HepG2 (cell line): ENCODE results near the gene SLC16A1. TPM values are rescaled to one million over a fixed set of nuclear protein-coding genes. Genes with fewer than 3 reads are reported as not detected.
"Not testable (repeated sequence)": the region's sequence is repeated elsewhere in the genome, so short reads cannot be mapped to it uniquely, and the experiment has no call there.

Experiments used
- ATAC-seq: fragments of 200-7000 bp; cut with Tn5 transposase; 3 replicates; pipeline ENCODE4 v1.9.1; 2020; ENCODE audit warnings: mild to moderate bottlenecking, moderate library complexity
- BruUV-seq: library from RNA; stranded (reverse); fragments of 400-500 nt; replicated peaks from 2 replicates; lab custom pipeline; 2021; lab: Mats Ljungman, UMichigan
- CTCF ChIA-PET: fragments of 300-600 bp; formaldehyde crosslinking; extraction: SDS; loops from one replicate; lab custom pipeline; 2021; ENCODE audit warnings: low total read pairs, inconsistent platforms, low intra/inter-chr PET ratio; lab: Yijun Ruan, JAX
- POLR2A ChIA-PET: fragments of 350-600 bp; sonication (Branson Sonifier 250); formaldehyde crosslinking; loops from one replicate; lab custom pipeline; 2020; ENCODE audit warnings: antibody characterized with exemption, inconsistent platforms; lab: Yijun Ruan, JAX
- DNase-seq: peaks from one replicate; pipeline ENCODE4 v3.0.0-alpha.2; 2015; ENCODE audit warnings: low spot score
- FAIRE-seq: peaks from 3 replicates; lab custom pipeline; 2011; peaks lifted over from hg19 to GRCh38; lab: Jason Lieb, UNC
- H2AFZ ChIP-seq: one replicate; pipeline ENCODE4 v1.6.1; 2011; ENCODE audit warnings: low read length, inconsistent platforms
- H3K27ac ChIP-seq: fragments of 300-600 bp; 3 replicates; pipeline ENCODE4 v1.8.0; 2011; ENCODE audit warnings: mixed run types, mild to moderate bottlenecking, mixed read lengths, low read length, inconsistent platforms; ENCODE audit not compliant: insufficient read depth; ENCODE audit errors: extremely low read length
- H3K27me3 ChIP-seq, 2 experiments: fragments of 200-600 bp in 1 of 2; 2 replicates in 1 of 2; 3 replicates in 1 of 2; pipeline versions ENCODE4 v1.6.0 to v1.8.0; 2011; ENCODE audit warnings: low read length in 2 of 2, mild to moderate bottlenecking in 2 of 2, moderate library complexity in 2 of 2, inconsistent platforms in 1 of 2; ENCODE audit not compliant: insufficient read depth in 2 of 2, control insufficient read depth in 1 of 2
- H3K36me3 ChIP-seq, 2 experiments: fragments of 200-600 bp in 1 of 2; replicated peaks in 1 of 2; 2 replicates in 1 of 2; 3 replicates in 1 of 2; pipeline versions ENCODE4 v1.5.1 to v1.8.0; 2011; ENCODE audit warnings: low read length in 2 of 2, inconsistent platforms in 1 of 2; ENCODE audit not compliant: insufficient read depth in 2 of 2, control insufficient read depth in 1 of 2
- H3K4me1 ChIP-seq: 2 replicates; pipeline ENCODE4 v1.5.1; 2012; ENCODE audit warnings: low read length, inconsistent platforms; ENCODE audit not compliant: insufficient read depth
- H3K4me2 ChIP-seq: 2 replicates; pipeline ENCODE4 v1.6.0; 2011; ENCODE audit warnings: low read depth, low read length, inconsistent platforms
- H3K4me3 ChIP-seq, 3 experiments: fragments of 200-600 bp in 1 of 3; sonication (generic), shearing (Covaris generic) in 1 of 3; replicated peaks in 1 of 3; 2 replicates each; pipeline ENCODE4 v1.5.1; 2011 to 2016; ENCODE audit warnings: low read length in 3 of 3, inconsistent platforms in 2 of 3, low read depth in 2 of 3, mild to moderate bottlenecking in 2 of 3, control low read depth in 1 of 3, mixed read lengths in 1 of 3; ENCODE audit not compliant: insufficient read depth in 1 of 3
- H3K79me2 ChIP-seq: one replicate; pipeline ENCODE4 v1.6.1; 2011; ENCODE audit warnings: low read length, inconsistent platforms; ENCODE audit not compliant: insufficient read depth
- H3K9ac ChIP-seq: 2 replicates; pipeline ENCODE4 v1.6.0; 2011; ENCODE audit warnings: mild to moderate bottlenecking, low read depth, low read length, inconsistent platforms; ENCODE audit not compliant: insufficient read depth
- H3K9me3 ChIP-seq: 2 replicates; pipeline ENCODE4 v1.5.1; 2012; ENCODE audit warnings: mild to moderate bottlenecking, low read length
- H4K20me1 ChIP-seq: 2 replicates; pipeline ENCODE4 v1.6.0; 2011; ENCODE audit warnings: inconsistent platforms, mild to moderate bottlenecking, low read length, moderate library complexity; ENCODE audit not compliant: insufficient read depth
- HOXA7 ChIP-seq: sonication (generic); formaldehyde crosslinking; IDR thresholded peaks from 2 replicates; pipeline ENCODE4 v1.8.1; 2022; ENCODE audit warnings: mild to moderate bottlenecking, missing genetic modification reagents, moderate library complexity
- ZNF224 ChIP-seq: sonication (generic); formaldehyde crosslinking; IDR thresholded peaks from 2 replicates; pipeline ENCODE4 v1.5.0; 2020; ENCODE audit warnings: mild to moderate bottlenecking, missing genetic modification reagents
- ZNF780A ChIP-seq: sonication (generic); formaldehyde crosslinking; IDR thresholded peaks from 2 replicates; pipeline ENCODE4 v1.8.0; 2022; ENCODE audit warnings: mild to moderate bottlenecking, missing genetic modification reagents, moderate library complexity
- WGBS: methylation state at CpG from one replicate; pipeline ENCODE4 v1.1.6; 2017; ENCODE audit warnings: low lambda C conversion rate; 5-methylcytosine and 5-hydroxymethylcytosine counted together
- in situ Hi-C: cut with HindIII; loops from 2 replicates; pipeline ENCODE4 v1.10.0; 2017; ENCODE audit warnings: low pct_unique_long_range_greater_than_20kb; ENCODE audit not compliant: extremely low pct_ligation_motif_present
- intact Hi-C: fragments of 100-400 bp; cut with micrococcal nuclease; formaldehyde crosslinking; loops from one replicate; pipeline ENCODE4 v1.10.0; 2022; ENCODE audit not compliant: unreplicated experiment
- polyA plus RNA-seq, 8 experiments: library from polyadenylated mRNA; depleted of rRNA in 3 of 8; stranded (reverse) in 7 of 8; unstranded in 1 of 8; fragments of >200 nt; fragmentation: Illumina TruSeq in 4 of 8; extraction: Trizol in 4 of 8; gene quantifications; 2 replicates each; pipeline versions ENCODE4 v1.2.1 to v1.2.3, GENCODE V29; 2011 to 2016; ENCODE audit warnings: low read depth in 4 of 8, missing spikeins in 1 of 8, mixed read lengths in 1 of 8; ENCODE audit not compliant: insufficient read depth in 1 of 8
- total RNA-seq, 5 experiments: library from RNA; depleted of rRNA; stranded (reverse); fragments of >200 nt; fragmentation: Illumina TruSeq; extraction: Trizol; gene quantifications; 2 replicates each; pipeline ENCODE4 v1.2.3, GENCODE V29; 2016; ENCODE audit warnings: low read depth in 1 of 5

The SLC16A1 gene
- total and polyA plus RNA-seq, 2 of the 13 experiments (the other 11 are each of a cell fraction or from before 2014, with no cell fraction given), result 106 to 142 TPM

GRCh38 chr1:112893288-112894009 lies 62.5 kb downstream of the SLC16A1 start:
- TF ChIP-seq HOXA7, result no peak
- TF ChIP-seq ZNF224 (CRISPR knock-in tag), result no peak
- no peak for TF ChIP-seq ZNF780A (CRISPR knock-in tag)
- no peak overlapping the region for H3K9ac ChIP-seq
- H3K4me3 ChIP-seq, result no peak overlapping the region
- intact Hi-C loops, result no loop called here
- H3K9me3 ChIP-seq, result peaks cover 26% of the 10 kb centered on the region
- H3K36me3 ChIP-seq, result no peaks in the 10 kb centered on the region
- FAIRE-seq, result no peak
- CTCF ChIA-PET, result no interaction called here
- H3K4me1 ChIP-seq, result no peaks in the 10 kb centered on the region
- no peak for DNase-seq
- POLR2A ChIA-PET, result no interaction called here
- H3K27ac ChIP-seq, result no peak overlapping the region
- H2AFZ ChIP-seq, result no peak overlapping the region
- no peaks in the 10 kb centered on the region; a peak in 1 of 5 replicates for H3K27me3 ChIP-seq
- H3K4me2 ChIP-seq, result no peak overlapping the region
- no peaks in the 10 kb centered on the region for H4K20me1 ChIP-seq
- ATAC-seq, result no peak
- in situ Hi-C loops, result no loop called here
- 53% methylated on average over 6 of the region's 6 CpGs for WGBS
- BruUV-seq, result no TSS peak
- no peaks in the 10 kb centered on the region for H3K79me2 ChIP-seq

- intact Hi-C loops, H3K79me2 ChIP-seq, H2AFZ ChIP-seq, ATAC-seq, H3K27ac ChIP-seq, FAIRE-seq, BruUV-seq, H3K4me2 ChIP-seq, POLR2A ChIA-PET, H3K9ac ChIP-seq, H3K4me3 ChIP-seq, H3K36me3 ChIP-seq, H3K27me3 ChIP-seq, DNase-seq, in situ Hi-C loops, H3K4me1 ChIP-seq, CTCF ChIA-PET, H4K20me1 ChIP-seq: not testable (repeated sequence)
- WGBS, result 71% methylated on average over 9 of the region's 9 CpGs
- peaks cover 12% of the 10 kb centered on the region for H3K9me3 ChIP-seq
Measured at GRCh38 chr1:112889906-112890305, 66.1 kb downstream of the SLC16A1 start.
